K562 (cell line): ENCODE data around the gene RASSF10. TPM values are rescaled to one million over a fixed set of nuclear protein-coding genes. Genes with fewer than 3 reads are reported as not detected.

Source experiments
- ATAC-seq: fragments of 200-7000 bp; cut with Tn5 transposase; 3 replicates; pipeline ENCODE4 v1.9.1; 2020; ENCODE audit warnings: moderate library complexity
- BruUV-seq: library from RNA; stranded (reverse); fragments of 400-500 nt; replicated peaks from 2 replicates; lab custom pipeline; 2021; lab: Mats Ljungman, UMichigan
- CTCF ChIA-PET: fragments of 300-600 bp; formaldehyde crosslinking; extraction: SDS; loops from one replicate; lab custom pipeline; 2021; ENCODE audit warnings: low intra/inter-chr PET ratio; lab: Yijun Ruan, JAX
- POLR2A ChIA-PET: fragments of 300-600, 350-650 bp; sonication (Branson Sonifier 250); formaldehyde crosslinking; extraction: SDS; loops from one replicate; lab custom pipeline; 2021; ENCODE audit warnings: antibody characterized with exemption, inconsistent platforms; lab: Yijun Ruan, JAX
- DNase-seq, 4 experiments: peaks; one replicate each; pipeline versions ENCODE4 v3.0.0 to v3.0.0-alpha.2; 2011 to 2018; ENCODE audit warnings: low spot score in 3 of 4, mixed read lengths in 3 of 4; ENCODE audit errors: extremely low read depth in 1 of 4
- FAIRE-seq: peaks from 2 replicates; lab custom pipeline; 2011; peaks lifted over from hg19 to GRCh38; lab: Jason Lieb, UNC
- H2AFZ ChIP-seq: 2 replicates; pipeline ENCODE4 v1.6.0; 2011; ENCODE audit warnings: low read depth, low read length, control low read depth, inconsistent platforms
- H3K27ac ChIP-seq: fragments of 200-600 bp; 3 replicates; pipeline ENCODE4 v1.8.0; 2011; ENCODE audit warnings: low read depth, mild to moderate bottlenecking, control low read depth, inconsistent platforms, low read length, moderate library complexity, mixed read lengths; ENCODE audit errors: extremely low read depth
- H3K27me3 ChIP-seq, 2 experiments: fragments of 300-600 bp in 1 of 2; 2 replicates in 1 of 2; 3 replicates in 1 of 2; pipeline versions ENCODE4 v1.6.0 to v1.8.0; 2011; ENCODE audit warnings: inconsistent platforms in 2 of 2, low read length in 2 of 2, mild to moderate bottlenecking in 1 of 2, mixed read lengths in 1 of 2, moderate library complexity in 1 of 2; ENCODE audit not compliant: control insufficient read depth in 2 of 2, insufficient read depth in 2 of 2
- H3K36me3 ChIP-seq: fragments of 300-600 bp; 3 replicates; pipeline ENCODE4 v1.8.0; 2011; ENCODE audit warnings: mild to moderate bottlenecking, low read length, inconsistent platforms; ENCODE audit not compliant: control insufficient read depth, insufficient read depth
- H3K4me1 ChIP-seq, 2 experiments: fragments of 200-600 bp in 1 of 2; replicated peaks in 1 of 2; 2 replicates in 1 of 2; 3 replicates in 1 of 2; pipeline versions ENCODE4 v1.5.1 to v1.8.0; 2011; ENCODE audit warnings: inconsistent platforms in 2 of 2, low read length in 2 of 2, mild to moderate bottlenecking in 1 of 2, mixed read lengths in 1 of 2, moderate library complexity in 1 of 2; ENCODE audit not compliant: control insufficient read depth in 2 of 2, insufficient read depth in 2 of 2
- H3K4me2 ChIP-seq: 2 replicates; pipeline ENCODE4 v1.6.1; 2011; ENCODE audit warnings: low read length, control low read depth, inconsistent platforms, mixed read lengths; ENCODE audit not compliant: insufficient read depth
- H3K4me3 ChIP-seq: fragments of 200-600 bp; sonication (generic), shearing (Covaris generic); 2 replicates; pipeline ENCODE4 v1.5.1; 2016; ENCODE audit warnings: control low read depth, inconsistent platforms
- H3K79me2 ChIP-seq: fragments of 200-600 bp; 3 replicates; pipeline ENCODE4 v1.8.0; 2011; ENCODE audit warnings: low read length, inconsistent platforms; ENCODE audit not compliant: control insufficient read depth, insufficient read depth
- H3K9ac ChIP-seq, 2 experiments: 2 replicates each; pipeline versions ENCODE4 v1.6.0 to v1.6.1; 2011; ENCODE audit warnings: low read depth in 2 of 2, low read length in 2 of 2, control low read depth in 1 of 2, inconsistent platforms in 1 of 2, mild to moderate bottlenecking in 1 of 2, mixed read lengths in 1 of 2; ENCODE audit not compliant: insufficient read depth in 1 of 2
- H3K9me1 ChIP-seq: one replicate; pipeline ENCODE4 v1.6.0; 2011; ENCODE audit warnings: inconsistent platforms, mild to moderate bottlenecking, low read length, moderate library complexity; ENCODE audit not compliant: control insufficient read depth, insufficient read depth
- H3K9me3 ChIP-seq: replicated peaks from 2 replicates; pipeline ENCODE4 v1.5.1; 2011; ENCODE audit warnings: low read depth, low read length, inconsistent platforms; ENCODE audit not compliant: control insufficient read depth, insufficient read depth
- H4K20me1 ChIP-seq: replicated peaks from 2 replicates; pipeline ENCODE4 v1.6.1; 2011; ENCODE audit warnings: low read length, inconsistent platforms, mixed read lengths; ENCODE audit not compliant: control insufficient read depth, insufficient read depth
- POLR2A ChIP-seq: fragments of 450-650 bp; conservative IDR thresholded peaks from 2 replicates; pipeline ENCODE4 v1.6.1; 2016
- ZNF174 ChIP-seq: fragments of 250-450 bp; sonication (Bioruptor Pico); IDR thresholded peaks from 2 replicates; pipeline ENCODE4 v1.4.0; 2020; ENCODE audit warnings: mild to moderate bottlenecking
- WGBS: fragments of 100-300 bp; shearing (Covaris generic); methylation state at CpG from one replicate; pipeline ENCODE4 v1.1.6; 2016; ENCODE audit warnings: low coverage, mixed read lengths; ENCODE audit not compliant: insufficient coverage; ENCODE audit errors: missing lambda C conversion rate; 5-methylcytosine and 5-hydroxymethylcytosine counted together
- in situ Hi-C: fragments of 300-500 bp; cut with MboI; formaldehyde crosslinking; loops from 4 replicates; pipeline ENCODE4 v1.15.0; 2018; ENCODE audit warnings: inconsistent platforms, mixed read lengths
- intact Hi-C: fragments of 100-400 bp; cut with micrococcal nuclease; formaldehyde crosslinking; loops from 2 replicates; pipeline ENCODE4 v1.14.2; 2022
- polyA plus RNA-seq, 8 experiments: library from polyadenylated mRNA; depleted of rRNA in 4 of 8; stranded (reverse) in 5 of 8; unstranded in 3 of 8; fragments of >200 nt; fragmentation: Nextera tagmentation in 2 of 8; fragmentation: Illumina TruSeq in 1 of 8; extraction: Ambion mirVana in 2 of 8; extraction: Trizol in 1 of 8; gene quantifications; 2 replicates each; pipeline versions ENCODE4 v1.2.1 to v1.2.3, GENCODE V29; 2011 to 2014; ENCODE audit warnings: inconsistent platforms in 1 of 8, missing spikeins in 1 of 8
- total RNA-seq, 7 experiments: library from RNA; depleted of rRNA in 6 of 7; stranded (reverse); fragments of >200 nt in 6 of 7; fragmentation: Illumina TruSeq in 2 of 7; extraction: Trizol in 2 of 7; gene quantifications; 2 replicates each; pipeline versions ENCODE4 v1.2.1 to v1.2.3, GENCODE V29; 2011 to 2021; ENCODE audit warnings: low replicate concordance in 1 of 7
- TF ChIP-seq, protein P1 (sequence below): sonication (generic); formaldehyde crosslinking; IDR thresholded peaks from 2 replicates; pipeline ENCODE4 v1.8.1; 2023; ENCODE audit warnings: mild to moderate bottlenecking, missing genetic modification reagents

RASSF10 gene
- total and polyA plus RNA-seq, 9 of the 15 experiments (the other 6 are each of a cell fraction or from before 2014, with no cell fraction given), result not detected

DNA sequence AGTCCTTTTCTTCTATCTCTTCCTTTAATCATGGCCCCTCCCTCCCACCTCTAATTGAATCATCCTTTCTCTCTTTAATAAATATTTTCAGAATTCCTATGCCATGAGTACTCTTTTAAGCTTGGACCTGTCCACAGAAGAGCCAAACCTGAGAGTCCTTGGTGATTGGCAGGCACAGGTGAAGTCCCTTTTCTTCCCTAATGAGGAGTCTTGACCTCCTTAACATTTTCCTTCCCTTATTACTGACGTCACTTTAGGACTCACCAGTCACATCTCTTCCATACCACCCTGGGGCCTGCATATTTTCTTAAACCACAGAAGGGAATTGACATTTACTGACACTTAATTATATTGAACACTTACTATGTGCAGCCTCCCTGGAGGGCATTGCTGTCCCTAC, 41.0 kb upstream of the RASSF10 start:
- H3K9me1 ChIP-seq, result no peaks in the 10 kb centered on the region
- no peak overlapping the region for H2AFZ ChIP-seq
- H3K9me3 ChIP-seq, result no peaks in the 10 kb centered on the region
- BruUV-seq, result no TSS peak
- H3K4me1 ChIP-seq, result peaks cover 0 to 4% of the 10 kb centered on the region in 2 experiments; a peak in 1 of 5 replicates
- no peaks in the 10 kb centered on the region for H3K27me3 ChIP-seq
- in situ Hi-C loops (loop anchor here (10.0 kb wide), 1 partner anchor 367 kb away; no protein-coding TSS in a partner anchor), intact Hi-C loops (loop anchor here (10.0 kb wide), 1 partner anchor 367 kb away; no protein-coding TSS in a partner anchor)
- no peak for DNase-seq
- no peaks in the 10 kb centered on the region; the same call in 1 of the 2 replicates for H4K20me1 ChIP-seq
- H3K36me3 ChIP-seq, result peaks cover 66% of the 10 kb centered on the region
- no peak overlapping the region for H3K27ac ChIP-seq
- H3K79me2 ChIP-seq, result 0 out of 3 replicates have a peak, but pooled peaks cover 9% of the 10 kb centered on the region
- H3K4me3 ChIP-seq, result no peak overlapping the region
- TF ChIP-seq, protein P1, sequence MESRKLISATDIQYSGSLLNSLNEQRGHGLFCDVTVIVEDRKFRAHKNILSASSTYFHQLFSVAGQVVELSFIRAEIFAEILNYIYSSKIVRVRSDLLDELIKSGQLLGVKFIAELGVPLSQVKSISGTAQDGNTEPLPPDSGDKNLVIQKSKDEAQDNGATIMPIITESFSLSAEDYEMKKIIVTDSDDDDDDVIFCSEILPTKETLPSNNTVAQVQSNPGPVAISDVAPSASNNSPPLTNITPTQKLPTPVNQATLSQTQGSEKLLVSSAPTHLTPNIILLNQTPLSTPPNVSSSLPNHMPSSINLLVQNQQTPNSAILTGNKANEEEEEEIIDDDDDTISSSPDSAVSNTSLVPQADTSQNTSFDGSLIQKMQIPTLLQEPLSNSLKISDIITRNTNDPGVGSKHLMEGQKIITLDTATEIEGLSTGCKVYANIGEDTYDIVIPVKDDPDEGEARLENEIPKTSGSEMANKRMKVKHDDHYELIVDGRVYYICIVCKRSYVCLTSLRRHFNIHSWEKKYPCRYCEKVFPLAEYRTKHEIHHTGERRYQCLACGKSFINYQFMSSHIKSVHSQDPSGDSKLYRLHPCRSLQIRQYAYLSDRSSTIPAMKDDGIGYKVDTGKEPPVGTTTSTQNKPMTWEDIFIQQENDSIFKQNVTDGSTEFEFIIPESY, result no peak
- TF ChIP-seq ZNF174 (CRISPR knock-in tag) (no peak), POLR2A (0 out of 2 replicates have a peak, but pooled peaks have one; percentile 1)
- FAIRE-seq, result no peak
- H3K9ac ChIP-seq, result no peak overlapping the region
- no peak overlapping the region for H3K4me2 ChIP-seq
- 71% methylated on average over 1 of the region's 1 CpG for WGBS
- CTCF ChIA-PET, result no interaction called here
- POLR2A ChIA-PET, result interaction anchor here (1.0 kb wide), 1 partner anchor 8 kb away, joined by 3 read pairs; no protein-coding TSS in a partner anchor
- no peak for ATAC-seq
